SJCRH30 (cell line): Measurements from ENCODE around the gene ARHGAP26. TPM values are rescaled to one million over a fixed set of nuclear protein-coding genes. Genes with fewer than 3 reads are reported as not detected.

Experiments
- DNase-seq, 2 experiments: peaks; one replicate each; pipeline ENCODE4 v3.0.0-alpha.2; 2015 to 2020
- H3K27ac ChIP-seq: fragments of 250-450 bp; sonication (Bioruptor Pico); 2 replicates; pipeline ENCODE4 v1.5.1; 2020; ENCODE audit warnings: mild to moderate bottlenecking, moderate library complexity
- H3K27me3 ChIP-seq: fragments of 250-450 bp; sonication (Bioruptor Pico); 2 replicates; pipeline ENCODE4 v1.5.1; 2020; ENCODE audit warnings: mild to moderate bottlenecking, moderate library complexity
- H3K36me3 ChIP-seq: fragments of 250-450 bp; sonication (Bioruptor Pico); 2 replicates; pipeline ENCODE4 v1.5.1; 2020; ENCODE audit warnings: mild to moderate bottlenecking, moderate library complexity
- H3K4me1 ChIP-seq: fragments of 250-450 bp; sonication (Bioruptor Pico); 2 replicates; pipeline ENCODE4 v1.5.1; 2020; ENCODE audit warnings: mild to moderate bottlenecking, moderate library complexity
- H3K4me3 ChIP-seq: fragments of 250-450 bp; sonication (Bioruptor Pico); 2 replicates; pipeline ENCODE4 v1.5.1; 2020; ENCODE audit warnings: mild to moderate bottlenecking, moderate library complexity
- H3K9me3 ChIP-seq: fragments of 250-450 bp; sonication (Bioruptor Pico); replicated peaks from 2 replicates; pipeline ENCODE4 v1.5.1; 2020; ENCODE audit warnings: mild to moderate bottlenecking, moderate library complexity
- total RNA-seq: library from RNA; depleted of rRNA; stranded (reverse); fragments of >200 nt; shearing (Covaris generic); gene quantifications from 2 replicates; pipeline ENCODE4 v1.2.3, GENCODE V29; 2014

ARHGAP26 gene
- total RNA-seq, 1 experiment from 2014 or later = 16.9 TPM

- H3K27ac ChIP-seq = no peak overlapping the region
- no peak for DNase-seq
Measured at GRCh38 chr5:142881076-142881783, 111.1 kb downstream of the ARHGAP26 start.

GRCh38 chr5:142881784-142882126 lies 111.6 kb downstream of the ARHGAP26 start:
- Histone ChIP-seq H3K9me3 (no peaks in the 10 kb centered on the region), H3K27me3 (no peaks in the 10 kb centered on the region), H3K27ac (no peak overlapping the region), H3K4me3 (no peak overlapping the region), H3K36me3 (no peaks in the 10 kb centered on the region), H3K4me1 (peaks cover 2% of the 10 kb centered on the region; the same call in 1 of the 2 replicates)
- no peak for DNase-seq

More at GRCh38 chr5:142881076-142881783, 111.1 kb downstream of the ARHGAP26 start:
- no peaks in the 10 kb centered on the region; the same call in 1 of the 2 replicates for H3K4me1 ChIP-seq
- H3K27me3 ChIP-seq = no peaks in the 10 kb centered on the region
- H3K36me3 ChIP-seq = no peaks in the 10 kb centered on the region
- H3K4me3 ChIP-seq = no peak overlapping the region
- H3K9me3 ChIP-seq = no peaks in the 10 kb centered on the region

GRCh38 chr5:142883025-142883424 lies 112.8 kb downstream of the ARHGAP26 start:
- DNase-seq = no peak
- Histone ChIP-seq H3K27ac (no peak overlapping the region), H3K9me3 (no peaks in the 10 kb centered on the region), H3K36me3 (no peaks in the 10 kb centered on the region), H3K4me3 (no peak overlapping the region), H3K4me1 (peaks cover 2% of the 10 kb centered on the region; the same call in 1 of the 2 replicates), H3K27me3 (no peaks in the 10 kb centered on the region)

- DNase-seq = no peak
- H3K4me3 ChIP-seq = no peak overlapping the region
- H3K27ac ChIP-seq = no peak overlapping the region
- no peaks in the 10 kb centered on the region for H3K36me3 ChIP-seq
- H3K27me3 ChIP-seq = no peaks in the 10 kb centered on the region
- H3K4me1 ChIP-seq = peaks cover 2% of the 10 kb centered on the region; the same call in 1 of the 2 replicates
- no peaks in the 10 kb centered on the region for H3K9me3 ChIP-seq
Measured at GRCh38 chr5:142883438-142883837, 113.3 kb downstream of the ARHGAP26 start.

DNA sequence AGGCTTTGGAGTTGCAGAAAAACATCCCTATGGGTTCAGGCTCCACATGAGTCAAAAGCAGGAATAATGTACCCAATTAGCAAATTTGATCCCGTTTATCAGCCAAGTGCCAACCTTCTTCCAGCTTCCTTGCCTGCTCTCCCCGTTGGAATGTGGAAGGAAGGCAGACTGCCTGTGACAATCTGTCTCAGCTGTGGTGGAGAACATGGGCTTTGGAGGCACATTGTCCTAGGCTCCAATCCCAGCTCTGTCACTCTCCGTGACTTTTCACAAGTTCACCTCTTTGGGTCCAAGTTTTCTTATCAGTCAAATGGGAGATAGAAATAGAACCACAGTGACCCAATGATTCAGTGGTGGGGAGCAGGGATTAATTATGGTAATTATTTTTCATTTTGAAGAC lies 113.9 kb downstream of the ARHGAP26 start:
- no peaks in the 10 kb centered on the region for H3K27me3 ChIP-seq
- H3K36me3 ChIP-seq = no peaks in the 10 kb centered on the region
- H3K9me3 ChIP-seq = no peaks in the 10 kb centered on the region
- no peak overlapping the region for H3K4me3 ChIP-seq
- DNase-seq = no peak
- peaks cover 2% of the 10 kb centered on the region; the same call in 1 of the 2 replicates for H3K4me1 ChIP-seq
- H3K27ac ChIP-seq = no peak overlapping the region

DNA sequence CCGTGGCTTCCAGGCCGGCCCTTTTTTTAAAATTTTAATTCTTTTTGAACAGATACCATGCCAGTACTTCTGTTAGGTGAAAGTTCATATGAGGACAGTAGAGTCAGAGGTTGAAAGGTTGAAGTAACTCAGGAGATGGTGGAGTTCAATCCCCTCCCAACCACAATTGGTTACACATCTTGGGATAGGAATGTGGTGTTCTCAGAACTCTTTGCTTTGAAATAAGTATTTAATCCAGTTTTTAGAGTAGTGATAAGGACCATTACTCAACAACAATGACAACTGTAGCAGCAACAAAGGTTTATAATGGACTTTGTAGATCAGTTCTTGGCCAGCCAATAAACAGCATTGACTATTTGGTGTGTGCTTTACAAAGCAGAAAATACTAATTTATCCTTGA lies 116.0 kb downstream of the ARHGAP26 start:
- Histone ChIP-seq H3K9me3 (no peaks in the 10 kb centered on the region), H3K27ac (no peak overlapping the region), H3K27me3 (no peaks in the 10 kb centered on the region), H3K4me1 (peaks cover 2% of the 10 kb centered on the region; the same call in 1 of the 2 replicates), H3K4me3 (no peak overlapping the region), H3K36me3 (no peaks in the 10 kb centered on the region)
- DNase-seq = no peak

- H3K36me3 ChIP-seq = no peaks in the 10 kb centered on the region
- H3K27ac ChIP-seq = no peak overlapping the region
- H3K4me1 ChIP-seq = peaks cover 2% of the 10 kb centered on the region; the same call in 1 of the 2 replicates
- DNase-seq = no peak
- no peak overlapping the region for H3K4me3 ChIP-seq
- no peaks in the 10 kb centered on the region for H3K27me3 ChIP-seq
- H3K9me3 ChIP-seq = no peaks in the 10 kb centered on the region
Measured at GRCh38 chr5:142886956-142887355, 116.8 kb downstream of the ARHGAP26 start.

- Histone ChIP-seq H3K36me3 (no peaks in the 10 kb centered on the region), H3K27ac (no peak overlapping the region), H3K9me3 (no peaks in the 10 kb centered on the region), H3K4me1 (peaks cover 2% of the 10 kb centered on the region; the same call in 1 of the 2 replicates), H3K27me3 (no peaks in the 10 kb centered on the region), H3K4me3 (no peak overlapping the region)
- DNase-seq = peak; percentile 40 to 78
Measured at GRCh38 chr5:142888469-142889085, 118.4 kb downstream of the ARHGAP26 start.

DNA sequence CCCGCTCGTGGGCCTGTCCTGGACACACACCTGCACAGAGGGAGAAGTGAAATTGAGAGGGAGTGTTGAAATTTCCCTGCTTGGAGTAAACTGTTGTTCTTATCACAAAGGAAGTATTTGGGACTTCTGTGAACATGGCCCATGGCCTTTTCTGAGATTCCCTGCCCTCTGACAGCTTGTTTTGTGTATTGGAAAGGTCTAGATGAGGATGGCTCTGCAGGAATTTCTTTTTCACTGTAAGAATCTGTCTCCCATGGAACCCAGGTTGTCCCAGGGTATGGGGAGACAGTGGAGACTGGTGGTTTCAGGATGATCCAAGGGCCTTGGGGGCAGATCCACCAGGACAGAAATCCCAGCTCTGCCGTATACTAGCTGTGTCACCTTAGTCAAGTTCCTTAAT lies 121.8 kb downstream of the ARHGAP26 start:
- no peaks in the 10 kb centered on the region for H3K27me3 ChIP-seq
- H3K4me1 ChIP-seq = no peaks in the 10 kb centered on the region

DNA sequence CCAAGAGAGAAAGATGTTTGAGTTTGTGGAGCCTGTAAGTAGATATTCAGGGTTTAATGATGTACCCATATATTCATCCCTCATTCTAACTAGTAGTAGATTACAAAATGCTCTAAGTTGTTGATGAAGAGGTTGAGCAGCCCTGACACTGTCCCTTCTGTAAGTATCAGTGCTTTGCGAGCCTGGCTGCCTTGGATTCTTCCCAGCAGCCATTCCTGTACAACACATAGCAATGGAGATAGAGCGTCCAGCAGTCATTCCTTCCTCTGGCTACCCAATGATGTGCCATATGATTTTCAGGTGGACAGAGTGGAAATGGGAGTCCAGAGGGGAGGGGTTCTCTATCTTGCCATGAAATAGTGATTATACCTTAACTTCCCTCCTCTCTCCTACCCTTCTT lies 124.1 kb downstream of the ARHGAP26 start:
- H3K27ac ChIP-seq = no peak overlapping the region
- no peak for DNase-seq
- H3K4me1 ChIP-seq = no peaks in the 10 kb centered on the region
- H3K4me3 ChIP-seq = no peak overlapping the region
- H3K27me3 ChIP-seq = no peaks in the 10 kb centered on the region
- H3K9me3 ChIP-seq = no peaks in the 10 kb centered on the region
- peaks cover 2% of the 10 kb centered on the region; the same call in 1 of the 2 replicates for H3K36me3 ChIP-seq

More for the DNA sequence above, 121.8 kb downstream of the ARHGAP26 start:
- H3K4me3 ChIP-seq = no peak overlapping the region
- H3K9me3 ChIP-seq = no peaks in the 10 kb centered on the region
- peaks cover 2% of the 10 kb centered on the region; the same call in 1 of the 2 replicates for H3K36me3 ChIP-seq
- no peak overlapping the region for H3K27ac ChIP-seq
- DNase-seq = no peak

DNA sequence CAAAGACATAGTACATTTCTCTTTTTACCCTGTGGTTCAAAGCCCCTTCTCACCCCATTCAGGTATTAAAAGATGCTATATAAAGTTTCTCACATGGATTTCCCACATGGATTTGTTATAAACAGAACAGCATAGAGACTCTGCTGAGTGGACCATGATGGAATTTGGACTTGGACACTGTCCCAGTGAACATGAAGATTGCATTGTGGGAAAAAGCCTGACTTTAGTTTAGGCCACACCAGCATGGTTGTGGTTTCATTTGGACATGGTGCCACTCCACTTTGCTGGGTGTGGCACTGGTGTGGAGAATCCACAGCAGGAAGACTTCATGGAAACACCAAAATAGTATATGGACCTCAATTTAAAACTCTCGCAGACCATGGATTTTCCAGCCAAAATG lies 124.6 kb downstream of the ARHGAP26 start:
- peaks cover 2% of the 10 kb centered on the region; the same call in 1 of the 2 replicates for H3K36me3 ChIP-seq
- no peak overlapping the region for H3K4me3 ChIP-seq
- no peaks in the 10 kb centered on the region for H3K27me3 ChIP-seq
- no peaks in the 10 kb centered on the region for H3K4me1 ChIP-seq
- no peak for DNase-seq
- H3K27ac ChIP-seq = no peak overlapping the region
- no peaks in the 10 kb centered on the region for H3K9me3 ChIP-seq

DNA sequence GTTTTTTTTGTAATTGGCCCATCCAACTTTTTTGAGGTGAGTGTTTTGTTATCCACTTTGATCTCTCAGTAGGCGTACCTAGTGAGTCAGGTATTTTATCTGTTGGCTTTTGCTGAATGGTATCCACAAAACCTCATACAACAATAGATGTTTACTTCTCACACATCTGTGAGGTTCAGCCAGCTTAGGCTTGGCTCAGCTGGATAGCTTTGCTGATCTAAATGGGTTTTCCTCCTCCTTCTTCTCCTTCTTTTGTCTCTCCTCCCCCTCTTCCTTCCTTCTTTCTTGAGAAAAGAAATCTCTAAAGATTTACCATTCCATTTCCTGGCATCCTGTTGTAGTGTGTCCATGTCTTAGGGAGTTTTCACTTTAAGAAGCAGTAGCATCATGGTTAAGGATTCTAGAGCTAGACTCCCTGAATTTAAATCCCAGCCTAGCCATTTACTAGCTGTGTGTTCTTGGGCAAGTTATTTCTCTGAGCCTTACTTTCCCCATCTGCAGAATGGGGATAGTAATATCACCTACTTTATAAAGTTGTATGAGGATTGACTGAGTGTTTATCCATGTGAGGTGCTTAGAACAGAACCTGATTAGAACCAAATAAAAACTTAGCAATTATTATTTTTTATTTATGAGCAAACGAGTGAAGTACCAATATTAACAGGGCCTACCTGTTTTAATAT lies 126.3 kb downstream of the ARHGAP26 start:
- DNase-seq = no peak
- Histone ChIP-seq H3K27me3 (no peaks in the 10 kb centered on the region), H3K9me3 (no peaks in the 10 kb centered on the region), H3K4me1 (peaks cover 8% of the 10 kb centered on the region), H3K27ac (no peak overlapping the region), H3K36me3 (peaks cover 2% of the 10 kb centered on the region; the same call in 1 of the 2 replicates), H3K4me3 (no peak overlapping the region)

DNA sequence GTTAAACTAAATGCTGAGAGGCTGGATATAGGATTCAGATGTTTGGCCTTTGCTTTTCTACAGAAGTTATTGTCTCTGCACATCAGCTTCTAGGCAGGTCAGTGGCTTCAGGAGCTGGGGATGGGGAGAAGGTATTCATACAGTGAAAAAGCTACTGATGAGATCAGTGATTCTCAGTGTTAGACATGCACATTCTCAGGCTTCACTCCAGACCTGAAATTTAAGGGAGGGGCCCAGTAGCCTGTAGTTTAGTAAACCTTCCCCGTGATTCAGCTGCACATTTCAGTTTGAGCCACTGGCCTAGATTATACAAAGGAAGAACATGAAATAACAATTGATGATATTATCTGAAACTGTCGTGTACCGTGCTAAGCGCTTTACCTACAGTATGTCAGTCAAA lies 127.2 kb downstream of the ARHGAP26 start:
- H3K36me3 ChIP-seq = peaks cover 2% of the 10 kb centered on the region; the same call in 1 of the 2 replicates
- DNase-seq = no peak
- no peaks in the 10 kb centered on the region for H3K9me3 ChIP-seq
- H3K27me3 ChIP-seq = no peaks in the 10 kb centered on the region
- no peak overlapping the region for H3K27ac ChIP-seq
- H3K4me3 ChIP-seq = no peak overlapping the region
- H3K4me1 ChIP-seq = peaks cover 13% of the 10 kb centered on the region

- peak; percentile 73 to 90 for DNase-seq
- no peaks in the 10 kb centered on the region for H3K36me3 ChIP-seq
- H3K9me3 ChIP-seq = no peaks in the 10 kb centered on the region
- H3K27me3 ChIP-seq = no peaks in the 10 kb centered on the region
- no peak overlapping the region for H3K4me3 ChIP-seq
- H3K27ac ChIP-seq = no peak overlapping the region
- peaks cover 17% of the 10 kb centered on the region for H3K4me1 ChIP-seq
Measured at GRCh38 chr5:142900927-142901326, 130.8 kb downstream of the ARHGAP26 start.
